ENCODE measurements around the gene TBXAS1.

- no peak for TF ChIP-seq CTCF (IDR thresholded peaks at IDR 0.05; ENCODE audit: low read depth, low read length, poor library complexity, severe bottlenecking)
- TF ChIP-seq EZH2phosphoT487 (IDR thresholded peaks at IDR 0.05; ENCODE audit: borderline replicate concordance, low read length), result no peak
These were observed 42.8 kb downstream of the TBXAS1 start for GRCh38 chr7:139871820-139872219.

Data from DOHH2 (cell line).